ENCODE data around the gene POTEI.
"Not testable (repeated sequence)": the region's sequence is repeated elsewhere in the genome, so short reads cannot be mapped to it uniquely, and the experiment has no call there.

POTEI gene

DNA sequence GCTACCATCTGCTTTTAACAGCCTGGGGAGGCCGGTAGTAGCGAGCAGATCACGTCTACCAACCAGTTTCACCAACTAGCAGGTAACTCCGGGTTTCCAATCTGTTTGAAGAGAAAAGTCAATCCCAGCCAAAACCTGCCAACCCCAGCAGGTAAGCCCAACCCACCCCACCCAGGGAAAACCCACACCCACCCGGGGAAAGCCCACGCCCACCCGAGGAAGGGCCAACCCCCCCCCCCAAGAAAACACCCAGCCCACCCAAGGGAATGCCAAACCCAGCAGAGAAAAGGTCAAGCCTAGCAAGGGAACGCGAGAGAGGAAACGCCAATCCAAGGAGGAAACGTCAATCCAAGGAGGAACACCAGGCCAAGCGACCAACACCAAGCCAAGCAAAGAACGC lies at the start of gene POTEI:
TSS of gene POTEI (minus strand) at position 101 of the 400 bp plus-strand sequence. CDS start at position 8, 93 bp downstream.
- in situ Hi-C loops (cut with MboI; ENCODE audit: low pct_unique_long_range_greater_than_20kb, low sequenced_read_pairs); DNase-seq: not testable (repeated sequence)

DNA sequence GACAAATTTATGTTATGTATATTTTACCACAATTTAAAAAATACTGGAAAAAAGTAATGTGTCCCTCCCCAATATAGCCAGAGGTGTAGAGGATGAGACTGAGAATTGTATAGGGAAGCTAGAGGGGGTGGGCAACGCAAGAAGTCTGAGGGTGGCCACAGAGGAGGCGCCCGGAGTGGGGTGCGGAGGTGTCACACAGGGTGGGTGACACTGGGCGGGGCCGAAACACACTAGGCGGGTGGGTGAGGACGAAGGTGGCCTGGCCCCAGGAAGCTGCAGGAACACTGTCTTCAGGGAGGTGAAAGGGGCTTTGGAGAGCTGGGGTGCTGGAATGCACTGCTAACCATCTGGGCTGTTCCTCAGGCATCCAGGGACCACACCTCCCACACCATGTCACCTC lies 47.3 kb upstream of the POTEI start:
- DNase-seq; in situ Hi-C loops (cut with MboI; ENCODE audit: low pct_unique_long_range_greater_than_20kb, low sequenced_read_pairs): not testable (repeated sequence)

DNA sequence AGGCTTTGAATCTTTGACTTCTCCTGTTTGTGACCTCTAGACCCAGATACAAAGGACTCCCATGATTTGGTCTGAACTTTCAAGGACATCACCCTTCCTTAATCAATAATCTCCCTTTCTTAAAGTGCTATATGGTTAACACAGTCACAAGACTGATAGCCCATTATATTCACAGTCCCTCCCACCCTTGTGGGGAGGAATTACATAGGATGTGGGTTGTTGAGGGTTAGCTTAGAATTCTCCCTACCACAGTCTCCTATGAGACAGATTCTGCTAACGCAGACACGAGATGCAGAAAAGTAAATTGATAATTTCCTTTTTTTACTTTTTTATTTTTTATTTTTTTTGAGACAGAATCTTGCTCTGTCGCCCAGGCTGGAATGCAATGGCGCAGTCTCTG lies 45.0 kb upstream of the POTEI start:
- DNase-seq; in situ Hi-C loops (cut with MboI; ENCODE audit: low pct_unique_long_range_greater_than_20kb, low sequenced_read_pairs): not testable (repeated sequence)

DNA sequence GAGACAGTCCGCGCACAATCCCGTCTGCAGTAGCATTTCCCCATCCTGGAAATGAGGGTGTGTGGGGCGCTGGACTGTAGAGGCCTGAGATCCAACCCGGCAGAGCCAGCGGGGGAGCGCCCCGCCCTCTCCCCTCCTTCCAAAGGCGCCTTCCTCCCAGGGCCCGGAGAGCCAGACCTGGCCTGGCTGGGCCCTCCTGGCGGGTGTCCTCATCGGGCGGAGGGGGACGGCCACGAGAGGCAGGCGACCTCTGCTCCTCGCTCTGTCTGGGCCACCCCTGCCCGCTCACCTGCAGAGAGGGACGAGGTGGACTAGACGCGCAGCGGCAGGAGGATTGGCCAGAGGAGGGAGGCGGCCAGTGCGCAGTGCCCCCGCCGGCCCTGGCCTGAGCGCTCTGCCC lies 40.3 kb upstream of the POTEI start:
- DNase-seq; in situ Hi-C loops (cut with MboI; ENCODE audit: low pct_unique_long_range_greater_than_20kb, low sequenced_read_pairs): not testable (repeated sequence)

GRCh38 chr2:130548418-130548817 lies 39.3 kb upstream of the POTEI start:
- DNase-seq; in situ Hi-C loops (cut with MboI; ENCODE audit: low pct_unique_long_range_greater_than_20kb, low sequenced_read_pairs): not testable (repeated sequence)

- DNase-seq; in situ Hi-C loops (cut with MboI; ENCODE audit: low pct_unique_long_range_greater_than_20kb, low sequenced_read_pairs): not testable (repeated sequence)
Measured at GRCh38 chr2:130544978-130545377, 35.9 kb upstream of the POTEI start.

DNA sequence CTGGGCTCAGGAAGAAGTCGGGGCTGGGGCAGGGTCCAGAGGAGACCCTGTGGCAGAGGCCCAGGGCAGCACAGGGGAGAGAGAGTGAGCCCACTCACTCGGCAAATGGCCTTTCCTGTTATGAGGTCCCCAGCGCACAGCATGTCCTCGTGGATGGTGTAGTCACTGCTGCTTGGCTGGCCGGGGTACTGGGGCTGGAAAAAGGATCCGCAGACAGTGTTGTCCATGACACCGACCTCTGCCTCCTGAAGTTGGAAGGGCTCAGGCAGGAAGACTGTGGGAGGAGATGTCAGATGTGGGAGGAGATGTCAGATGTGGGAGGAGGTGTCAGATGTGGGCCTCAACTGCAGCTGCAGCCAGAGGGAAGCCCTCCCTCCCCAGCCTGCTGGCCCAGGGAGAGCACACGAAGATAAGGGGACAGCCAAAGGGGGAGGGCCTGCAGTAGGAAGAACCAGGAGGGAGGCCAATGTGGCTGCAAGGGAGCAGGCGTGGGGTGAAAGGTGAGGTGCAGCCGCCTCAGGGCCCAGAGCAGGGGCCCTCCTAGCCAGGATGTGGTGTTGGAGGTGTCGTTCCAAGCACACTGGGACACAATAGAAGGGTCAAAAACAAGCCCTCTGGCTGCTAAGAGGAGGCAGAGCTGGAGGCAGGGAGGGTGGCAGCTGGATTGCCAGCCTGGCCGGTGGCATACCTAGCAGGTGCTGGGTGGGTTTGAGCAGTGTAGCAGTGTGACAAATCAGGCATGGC lies 34.8 kb upstream of the POTEI start:
- in situ Hi-C loops (cut with MboI; ENCODE audit: low pct_unique_long_range_greater_than_20kb, low sequenced_read_pairs), result not testable (repeated sequence)

GRCh38 chr2:130542789-130543188 lies 33.7 kb upstream of the POTEI start:
- DNase-seq, result not testable (repeated sequence)

More for the DNA sequence above, 34.8 kb upstream of the POTEI start:
- DNase-seq, result not testable (repeated sequence)

DNA sequence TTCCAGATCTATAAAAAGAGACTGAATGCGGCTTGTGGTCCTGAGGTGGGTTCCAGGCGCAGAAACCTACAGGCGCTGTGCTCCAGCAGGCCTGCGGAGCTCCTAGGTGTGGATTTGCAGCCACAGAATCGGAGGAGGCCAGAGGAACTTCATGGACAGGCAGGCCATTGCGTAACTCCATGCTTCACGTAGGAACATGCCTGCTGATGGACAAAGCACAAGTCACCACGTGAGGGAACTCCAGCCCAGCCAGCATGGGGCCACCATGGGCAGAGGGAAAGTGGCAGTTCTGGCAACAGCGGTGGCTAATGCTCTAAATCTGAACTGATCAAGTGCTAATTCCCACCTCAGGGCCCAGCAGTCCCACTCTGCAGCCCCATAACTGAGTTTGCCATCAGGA lies 29.1 kb upstream of the POTEI start:
- in situ Hi-C loops (cut with MboI; ENCODE audit: low pct_unique_long_range_greater_than_20kb, low sequenced_read_pairs); DNase-seq: not testable (repeated sequence)

More at GRCh38 chr2:130542789-130543188, 33.7 kb upstream of the POTEI start:
- in situ Hi-C loops (cut with MboI; ENCODE audit: low pct_unique_long_range_greater_than_20kb, low sequenced_read_pairs), result not testable (repeated sequence)

- DNase-seq; in situ Hi-C loops (cut with MboI; ENCODE audit: low pct_unique_long_range_greater_than_20kb, low sequenced_read_pairs): not testable (repeated sequence)
Measured at GRCh38 chr2:130536654-130537053, 27.5 kb upstream of the POTEI start.

DNA sequence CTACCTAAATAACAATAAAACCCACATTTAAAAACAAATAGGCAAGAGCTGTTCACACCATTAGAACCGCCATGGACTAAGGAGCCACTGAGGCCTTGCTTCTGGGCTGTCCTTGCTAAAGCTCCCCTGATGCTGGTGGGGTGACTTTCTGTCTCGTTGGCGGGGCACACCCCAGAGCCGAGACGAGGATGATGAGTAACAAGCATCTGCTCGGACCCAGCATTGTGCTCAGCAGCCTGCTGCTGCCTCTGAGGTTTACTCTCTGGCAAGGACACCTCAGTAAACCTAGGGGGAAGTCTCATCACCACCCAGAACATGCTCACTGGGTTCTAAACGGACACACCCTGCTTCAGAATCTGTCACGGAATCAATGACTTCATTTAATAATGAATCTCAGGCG lies 22.5 kb upstream of the POTEI start:
- in situ Hi-C loops (cut with MboI; ENCODE audit: low pct_unique_long_range_greater_than_20kb, low sequenced_read_pairs); DNase-seq: not testable (repeated sequence)

- in situ Hi-C loops (cut with MboI; ENCODE audit: low pct_unique_long_range_greater_than_20kb, low sequenced_read_pairs); DNase-seq: not testable (repeated sequence)
Measured at GRCh38 chr2:130531225-130531624, 22.1 kb upstream of the POTEI start.

GRCh38 chr2:130530212-130530611 lies 21.1 kb upstream of the POTEI start:
- in situ Hi-C loops (cut with MboI; ENCODE audit: low pct_unique_long_range_greater_than_20kb, low sequenced_read_pairs), result not testable (repeated sequence)

GRCh38 chr2:130529545-130529944 lies 20.4 kb upstream of the POTEI start:
- DNase-seq; in situ Hi-C loops (cut with MboI; ENCODE audit: low pct_unique_long_range_greater_than_20kb, low sequenced_read_pairs): not testable (repeated sequence)

More at GRCh38 chr2:130530212-130530611, 21.1 kb upstream of the POTEI start:
- not testable (repeated sequence) for DNase-seq

DNA sequence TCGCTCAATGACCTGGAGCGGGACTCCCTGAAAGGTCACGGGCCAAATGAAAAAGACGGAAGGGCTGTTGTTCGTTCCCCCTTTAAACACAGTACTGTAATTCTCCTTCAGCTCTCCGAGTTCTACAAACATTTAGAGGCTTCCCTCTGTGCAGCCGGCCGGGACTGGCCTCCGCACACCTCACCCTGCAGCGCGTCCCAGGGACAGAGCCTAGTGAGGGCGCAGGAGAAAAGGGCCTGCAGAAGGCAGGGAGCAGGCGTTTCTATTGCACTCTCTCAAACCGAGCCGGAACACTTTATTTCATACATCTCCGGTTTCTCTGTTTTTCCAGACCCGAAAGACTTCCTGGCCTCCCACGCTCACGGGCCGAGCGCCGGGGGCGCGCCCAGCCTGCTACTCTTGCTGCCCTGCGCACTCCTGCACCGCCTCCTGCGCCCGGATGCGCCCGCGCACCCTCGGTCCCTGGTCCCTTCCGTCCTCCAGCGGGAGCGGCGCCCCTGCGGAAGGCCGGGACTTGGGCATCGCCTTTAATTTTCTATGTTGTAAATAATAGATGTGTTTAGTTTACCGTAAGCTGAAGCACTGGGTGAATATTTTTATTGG lies 18.3 kb upstream of the POTEI start:
- DNase-seq; in situ Hi-C loops (cut with MboI; ENCODE audit: low pct_unique_long_range_greater_than_20kb, low sequenced_read_pairs): not testable (repeated sequence)

DNA sequence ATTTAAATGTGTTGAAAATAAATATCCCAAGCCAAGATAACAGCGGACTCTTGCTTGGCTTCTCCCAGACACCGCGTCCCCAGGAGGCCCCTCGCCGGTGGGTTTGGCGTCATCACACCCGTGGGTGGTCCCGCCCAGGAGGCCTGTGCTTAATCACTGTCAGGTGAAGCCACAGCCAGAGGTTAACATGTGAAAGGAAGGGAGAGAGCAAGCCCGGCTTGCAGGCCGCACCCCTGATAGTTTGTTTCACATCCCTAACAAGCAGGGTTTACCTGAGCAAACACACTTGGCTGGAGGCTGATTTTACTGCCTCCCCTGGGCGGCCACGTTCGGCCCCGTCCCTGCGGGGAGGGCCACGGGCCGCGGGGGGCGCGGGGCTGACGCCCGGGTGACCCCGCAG lies 13.3 kb upstream of the POTEI start:
- in situ Hi-C loops (cut with MboI; ENCODE audit: low pct_unique_long_range_greater_than_20kb, low sequenced_read_pairs); DNase-seq: not testable (repeated sequence)

DNA sequence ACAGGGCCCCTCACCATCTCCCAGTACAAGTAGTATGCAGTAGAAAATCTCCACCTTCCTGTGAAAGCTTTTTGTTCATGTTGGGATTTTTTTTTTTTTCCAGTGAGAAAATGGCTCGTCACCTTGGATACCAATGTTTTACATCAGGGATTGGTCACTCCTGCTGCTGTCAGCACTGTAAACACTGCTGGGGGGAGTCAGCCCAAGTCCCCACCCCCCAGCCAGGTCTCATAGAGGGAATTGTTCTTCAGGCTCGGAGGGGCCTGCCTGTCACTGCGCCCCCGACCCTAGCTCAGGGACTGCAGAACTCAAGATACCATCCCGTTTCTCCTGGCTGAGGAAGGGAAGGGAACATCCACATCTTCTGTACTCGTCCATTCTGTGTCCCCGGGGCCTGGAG lies 11.9 kb upstream of the POTEI start, which contains the start of gene CFC1B:
TSS of gene CFC1B (plus strand) at position 231 of the 400 bp plus-strand sequence. CDS start 263 bp downstream, outside the sequence.
- in situ Hi-C loops (cut with MboI; ENCODE audit: low pct_unique_long_range_greater_than_20kb, low sequenced_read_pairs), result not testable (repeated sequence)

GRCh38 chr2:130518516-130519106 lies 9.5 kb upstream of the POTEI start:
- DNase-seq; in situ Hi-C loops (cut with MboI; ENCODE audit: low pct_unique_long_range_greater_than_20kb, low sequenced_read_pairs): not testable (repeated sequence)

More for the DNA sequence above, 11.9 kb upstream of the POTEI start, which contains the start of gene CFC1B:
- DNase-seq, result not testable (repeated sequence)

GRCh38 chr2:130511747-130512451 lies 2.8 kb upstream of the POTEI start:
- in situ Hi-C loops (cut with MboI; ENCODE audit: low pct_unique_long_range_greater_than_20kb, low sequenced_read_pairs); DNase-seq: not testable (repeated sequence)
